Kidney capillary endothelial cell (primary cell): ENCODE results near the gene SPTBN1.

Source experiments
- DNase-seq: peaks from one replicate; pipeline ENCODE4 v3.0.0-alpha.2; 2018; ENCODE audit warnings: low spot score

The SPTBN1 gene

GRCh38 chr2:54704688-54705605 lies 248.8 kb downstream of the SPTBN1 start:
- DNase-seq = peak; percentile 61

DNA sequence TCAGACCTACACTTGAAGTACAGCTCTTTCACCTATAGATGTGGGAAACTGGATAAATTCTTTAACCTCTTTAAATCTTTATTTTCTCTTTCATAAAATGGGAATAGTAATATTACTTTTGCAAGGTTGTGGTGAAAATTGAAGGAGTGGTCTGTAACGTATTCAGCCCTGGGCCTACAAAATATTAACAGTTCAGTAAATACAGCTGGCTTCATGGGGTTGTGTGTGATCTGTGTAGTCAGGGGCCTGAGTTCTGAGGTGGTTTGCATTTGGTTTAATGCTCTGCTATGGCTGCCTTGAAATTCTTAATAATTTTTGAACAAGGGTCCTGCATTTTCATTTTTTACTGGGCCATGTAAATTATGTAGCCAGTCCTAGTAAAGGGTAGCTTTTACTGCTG lies 250.5 kb downstream of the SPTBN1 start:
- DNase-seq = no peak

DNA sequence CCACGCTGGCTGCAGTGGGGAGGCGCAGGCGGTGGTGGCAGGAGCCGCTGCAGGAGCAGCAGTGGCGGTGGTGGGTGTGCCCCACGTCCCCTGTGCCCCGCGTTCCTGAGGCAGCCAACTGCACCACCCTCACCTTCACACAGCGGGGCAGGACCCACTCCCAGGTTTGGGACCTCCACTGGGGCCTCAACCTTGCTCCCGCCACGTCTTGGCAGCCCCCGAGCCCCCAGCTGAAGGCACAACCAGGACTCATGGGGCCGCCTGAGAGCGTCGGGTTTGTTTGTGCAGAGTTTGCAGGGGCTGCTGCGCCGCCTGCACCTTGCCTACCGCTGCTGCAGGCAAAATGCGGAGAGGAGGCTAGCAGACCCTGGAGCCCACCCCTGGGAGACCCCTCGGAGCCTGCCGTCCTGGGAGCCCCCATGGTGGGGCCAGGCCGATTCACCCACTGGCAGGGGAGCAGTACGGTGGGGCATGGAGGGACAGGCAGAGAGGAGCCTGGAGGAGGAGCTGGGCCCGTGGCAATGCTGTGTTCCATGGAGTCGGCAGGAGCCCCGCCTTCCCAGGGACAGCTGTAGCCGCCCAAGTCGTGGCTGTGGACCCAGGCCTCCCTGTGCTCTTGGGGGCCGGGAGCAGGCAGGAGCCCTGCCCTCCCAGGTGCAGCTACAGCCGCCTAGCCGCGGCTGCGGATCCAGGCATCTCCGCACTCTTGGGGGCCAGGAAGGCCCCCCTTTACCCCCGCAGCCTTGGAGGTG lies 252.6 kb downstream of the SPTBN1 start:
- DNase-seq = no peak

- DNase-seq = no peak
These were observed 253.2 kb downstream of the SPTBN1 start for GRCh38 chr2:54709336-54709809.

- DNase-seq = no peak
These were observed 254.1 kb downstream of the SPTBN1 start for GRCh38 chr2:54710216-54710615.

GRCh38 chr2:54712516-54712915 lies 256.4 kb downstream of the SPTBN1 start:
- DNase-seq = no peak

DNA sequence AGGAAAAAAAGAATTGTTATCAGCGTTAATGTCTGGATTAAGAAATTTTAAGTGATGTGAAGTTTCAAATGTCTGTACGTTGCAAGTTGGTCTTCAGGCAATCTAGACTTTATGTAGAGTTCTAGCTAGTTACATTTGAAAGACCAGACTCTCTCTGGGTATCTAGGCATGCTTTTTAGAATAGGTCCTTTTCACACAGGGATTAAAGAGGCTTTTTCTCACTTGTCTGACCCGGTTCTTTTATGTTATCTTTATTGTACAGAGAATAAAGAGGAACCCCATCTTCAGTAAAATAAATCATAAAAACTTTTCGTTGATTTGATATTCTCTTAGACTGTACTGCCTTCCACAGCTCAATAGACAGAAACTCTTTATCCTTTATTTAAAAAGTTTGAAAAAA lies 258.9 kb downstream of the SPTBN1 start:
- no peak for DNase-seq

DNA sequence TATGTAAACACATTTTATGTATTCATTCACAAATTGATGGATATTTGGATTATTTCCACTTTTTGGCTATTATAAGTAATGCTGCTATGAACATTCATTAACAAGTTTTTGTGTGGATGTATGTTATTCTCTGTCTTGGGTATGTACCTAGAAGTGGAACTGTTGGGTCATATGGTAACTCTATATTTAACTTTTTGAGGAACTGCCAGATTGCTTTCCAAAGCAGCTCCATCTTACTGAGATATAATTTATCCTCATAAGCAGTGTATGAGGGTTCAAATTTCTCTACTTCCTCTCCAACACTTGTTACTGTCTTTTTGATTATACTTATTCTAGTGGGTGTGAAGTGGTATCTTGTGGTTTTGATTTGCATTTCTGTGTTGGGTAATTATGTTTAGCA lies 260.2 kb downstream of the SPTBN1 start:
- no peak for DNase-seq

- no peak for DNase-seq
These were observed 264.4 kb downstream of the SPTBN1 start for GRCh38 chr2:54720563-54720962.
